ENCODE data around the gene SIX3.

SIX3 gene

GRCh38 chr2:44944102-44944951 is 2.8 kb downstream of the SIX3 start:
- no peak overlapping the region for H3K4me3 ChIP-seq (ENCODE audit: low read depth, low read length, poor library complexity, severe bottlenecking)
- no peak overlapping the region for H3K4me2 ChIP-seq (ENCODE audit: low read length)
- no peaks in the 10 kb centered on the region for H3K9me2 ChIP-seq (ENCODE audit: low read depth, low read length)
- no peaks in the 10 kb centered on the region for H3K4me1 ChIP-seq (ENCODE audit: insufficient read depth, low read length, severe bottlenecking)
- H3K27me3 ChIP-seq (ENCODE audit: insufficient read depth, low read length): no peaks in the 10 kb centered on the region; the same call in 1 of the 2 replicates
- H3K36me3 ChIP-seq (ENCODE audit: insufficient read depth, low read length): no peaks in the 10 kb centered on the region
- H4K20me1 ChIP-seq (ENCODE audit: insufficient read depth, low read length): no peaks in the 10 kb centered on the region
- no peak overlapping the region for H2AFZ ChIP-seq (ENCODE audit: low read length)
- no peaks in the 10 kb centered on the region for H3K79me2 ChIP-seq (ENCODE audit: insufficient read depth, low read length)
- no peak overlapping the region for H3K9ac ChIP-seq (ENCODE audit: low read length)
- H3K27ac ChIP-seq (ENCODE audit: low read depth, low read length, poor library complexity, severe bottlenecking): no peak overlapping the region
- no peaks in the 10 kb centered on the region for H3K9me3 ChIP-seq (ENCODE audit: low read length)
- no peak for TF ChIP-seq CTCF (IDR thresholded peaks at IDR 0.05; ENCODE audit: low read length)
- no peak for TF ChIP-seq EZH2 (IDR thresholded peaks at IDR 0.05; ENCODE audit: borderline replicate concordance, low read length)
- H3F3A ChIP-seq (ENCODE audit: insufficient read depth, low read length): no peaks in the 10 kb centered on the region

GRCh38 chr2:44944952-44945612 is 3.6 kb downstream of the SIX3 start:
- H3K4me2 ChIP-seq (ENCODE audit: low read length): no peak overlapping the region
- no peaks in the 10 kb centered on the region for H3K79me2 ChIP-seq (ENCODE audit: insufficient read depth, low read length)
- H3K36me3 ChIP-seq (ENCODE audit: insufficient read depth, low read length): no peaks in the 10 kb centered on the region
- TF ChIP-seq CTCF (IDR thresholded peaks at IDR 0.05; ENCODE audit: low read length) (no peak), EZH2 (IDR thresholded peaks at IDR 0.05; ENCODE audit: borderline replicate concordance, low read length) (no peak)
- H3K9ac ChIP-seq (ENCODE audit: low read length): no peak overlapping the region
- H2AFZ ChIP-seq (ENCODE audit: low read length): no peak overlapping the region
- no peaks in the 10 kb centered on the region for H4K20me1 ChIP-seq (ENCODE audit: insufficient read depth, low read length)
- H3K27me3 ChIP-seq (ENCODE audit: insufficient read depth, low read length): no peaks in the 10 kb centered on the region; the same call in 1 of the 2 replicates
- H3K9me2 ChIP-seq (ENCODE audit: low read depth, low read length): no peaks in the 10 kb centered on the region
- H3K4me3 ChIP-seq (ENCODE audit: low read depth, low read length, poor library complexity, severe bottlenecking): no peak overlapping the region
- no peaks in the 10 kb centered on the region for H3K4me1 ChIP-seq (ENCODE audit: insufficient read depth, low read length, severe bottlenecking)
- H3F3A ChIP-seq (ENCODE audit: insufficient read depth, low read length): no peaks in the 10 kb centered on the region
- no peak overlapping the region for H3K27ac ChIP-seq (ENCODE audit: low read depth, low read length, poor library complexity, severe bottlenecking)
- H3K9me3 ChIP-seq (ENCODE audit: low read length): no peaks in the 10 kb centered on the region

- Histone ChIP-seq H3K4me1 (ENCODE audit: insufficient read depth, low read length, severe bottlenecking) (no peaks in the 10 kb centered on the region), H3K27ac (ENCODE audit: low read depth, low read length, poor library complexity, severe bottlenecking) (no peak overlapping the region), H2AFZ (ENCODE audit: low read length) (no peak overlapping the region), H3K9me3 (ENCODE audit: low read length) (no peaks in the 10 kb centered on the region), H3K79me2 (ENCODE audit: insufficient read depth, low read length) (no peaks in the 10 kb centered on the region), H3K36me3 (ENCODE audit: insufficient read depth, low read length) (no peaks in the 10 kb centered on the region), H3K4me3 (ENCODE audit: low read depth, low read length, poor library complexity, severe bottlenecking) (no peak overlapping the region), H3K4me2 (ENCODE audit: low read length) (no peak overlapping the region), H3K9me2 (ENCODE audit: low read depth, low read length) (no peaks in the 10 kb centered on the region), H4K20me1 (ENCODE audit: insufficient read depth, low read length) (no peaks in the 10 kb centered on the region), H3K27me3 (ENCODE audit: insufficient read depth, low read length) (no peaks in the 10 kb centered on the region; the same call in 1 of the 2 replicates), H3F3A (ENCODE audit: insufficient read depth, low read length) (no peaks in the 10 kb centered on the region), H3K9ac (ENCODE audit: low read length) (no peak overlapping the region)
- no peak for TF ChIP-seq CTCF (IDR thresholded peaks at IDR 0.05; ENCODE audit: low read length)
- no peak for TF ChIP-seq EZH2 (IDR thresholded peaks at IDR 0.05; ENCODE audit: borderline replicate concordance, low read length)
Observed at GRCh38 chr2:44945676-44946371, 4.3 kb downstream of the SIX3 start.

Data from OCI-LY1 (cell line).